Measurements from ENCODE around the gene SMYD3. TPM values are rescaled to one million over a fixed set of nuclear protein-coding genes. Genes with fewer than 3 reads are reported as not detected.

SMYD3 gene
- total RNA-seq, 1 experiment from 2014 or later = 25.5 TPM

DNA sequence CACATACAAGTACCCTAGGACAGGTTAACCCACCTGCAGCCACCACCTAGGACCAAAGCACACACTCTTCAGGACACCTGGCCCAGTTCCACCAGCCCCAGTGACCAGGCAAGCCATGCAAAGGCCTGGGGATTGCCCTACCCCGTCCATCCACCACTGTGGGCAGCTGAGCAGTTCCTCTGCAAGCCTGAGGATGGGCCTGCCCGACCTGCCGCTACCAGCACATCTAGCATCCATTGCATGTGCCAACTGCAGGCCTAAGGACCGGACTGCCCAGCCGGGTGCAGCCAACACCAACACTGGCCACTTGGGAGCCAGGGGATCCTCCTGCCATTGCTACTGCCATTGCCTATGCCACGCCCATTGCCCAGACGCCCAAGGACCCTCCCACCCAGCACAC lies 558.3 kb downstream of the SMYD3 start:
- H3K27ac Mint-ChIP-seq = peak overlapping the region in 1 of 3 experiments; percentile 28; a peak in 2 of 7 replicates
- Histone ChIP-seq H3K9ac (ENCODE audit: extremely low read depth, insufficient read length, low read length) (no peak overlapping the region), H4K91ac (ENCODE audit: insufficient read length, low read depth, low read length) (no peak overlapping the region), H3K9me3 (ENCODE audit: control insufficient read depth, low read depth, low read length) (no peaks in the 10 kb centered on the region), H4K20me1 (ENCODE audit: control insufficient read depth, insufficient read depth, insufficient read length) (no peaks in the 10 kb centered on the region), H3K18ac (ENCODE audit: insufficient read length, low read depth, low read length) (no peak overlapping the region), H2BK120ac (ENCODE audit: low read depth, low read length, poor library complexity, severe bottlenecking) (no peak overlapping the region), H2BK15ac (ENCODE audit: low read depth, low read length) (no peak overlapping the region), H3K79me1 (ENCODE audit: insufficient read depth, low read depth, low read length, poor library complexity, severe bottlenecking) (no peaks in the 10 kb centered on the region), H3K56ac (ENCODE audit: insufficient read length, low read depth, low read length) (no peak overlapping the region), H3K23ac (ENCODE audit: insufficient read length, low read depth, low read length) (no peak overlapping the region), H3T11ph (ENCODE audit: low read length) (no peak overlapping the region), H4K8ac (replicated peaks; ENCODE audit: insufficient read length, low read depth, low read length) (no peak overlapping the region), H3K4me1 (ENCODE audit: insufficient read depth, low read length) (no peaks in the 10 kb centered on the region), H2AK5ac (ENCODE audit: insufficient read length, low read length) (no peak overlapping the region), H2BK5ac (ENCODE audit: insufficient read length, low read length) (no peak overlapping the region), H3K14ac (ENCODE audit: insufficient read depth, low read length) (no peak overlapping the region; the same call in 1 of the 2 replicates), H3K79me2 (ENCODE audit: insufficient read depth, low read length) (no peaks in the 10 kb centered on the region), H3K27me3 (ENCODE audit: insufficient read depth, low read length) (no peaks in the 10 kb centered on the region), H3K27ac (ENCODE audit: insufficient read length, low read depth, low read length) (no peak overlapping the region), H3K23me2 (ENCODE audit: insufficient read length, low read depth, low read length, poor library complexity, severe bottlenecking) (no peaks in the 10 kb centered on the region), H2AFZ (ENCODE audit: low read length) (no peak overlapping the region), H2BK12ac (ENCODE audit: insufficient read length, low read depth, low read length) (no peak overlapping the region), H4K5ac (ENCODE audit: insufficient read length, low read depth, low read length) (no peak overlapping the region), H3K4me2 (ENCODE audit: insufficient read depth, insufficient read length, low read length) (no peak overlapping the region), H3K4ac (ENCODE audit: low read depth, low read length) (no peak overlapping the region), H2BK20ac (ENCODE audit: low read depth, low read length, poor library complexity, severe bottlenecking) (no peak overlapping the region)
- no peaks in the 10 kb centered on the region; the same call in 1 of the 2 replicates for H3K27me3 Mint-ChIP-seq (ENCODE audit: low read depth)
- no peak overlapping the region for H3K4me3 Mint-ChIP-seq
- H3K4me1 Mint-ChIP-seq = peaks cover 0 to 9% of the 10 kb centered on the region in 2 experiments; a peak in 3 of 4 replicates
- 0 out of 7 replicates have a peak, but pooled peaks cover 0 to 9% (median 0%) of the 10 kb centered on the region in 3 experiments for H3K36me3 Mint-ChIP-seq (ENCODE audit: insufficient read depth in 1 of 3, low read depth in 3 of 3)
- WGBS (ENCODE audit: extremely low coverage, insufficient read length, low lambda C conversion rate) = no CpG with 5 or more reads among the region's 7 CpGs
- no peak for DNase-seq
- H3K9me3 Mint-ChIP-seq = peaks cover 9 to 17% of the 10 kb centered on the region in 2 experiments; a peak in 3 of 5 replicates
- TF ChIP-seq, protein P1, sequence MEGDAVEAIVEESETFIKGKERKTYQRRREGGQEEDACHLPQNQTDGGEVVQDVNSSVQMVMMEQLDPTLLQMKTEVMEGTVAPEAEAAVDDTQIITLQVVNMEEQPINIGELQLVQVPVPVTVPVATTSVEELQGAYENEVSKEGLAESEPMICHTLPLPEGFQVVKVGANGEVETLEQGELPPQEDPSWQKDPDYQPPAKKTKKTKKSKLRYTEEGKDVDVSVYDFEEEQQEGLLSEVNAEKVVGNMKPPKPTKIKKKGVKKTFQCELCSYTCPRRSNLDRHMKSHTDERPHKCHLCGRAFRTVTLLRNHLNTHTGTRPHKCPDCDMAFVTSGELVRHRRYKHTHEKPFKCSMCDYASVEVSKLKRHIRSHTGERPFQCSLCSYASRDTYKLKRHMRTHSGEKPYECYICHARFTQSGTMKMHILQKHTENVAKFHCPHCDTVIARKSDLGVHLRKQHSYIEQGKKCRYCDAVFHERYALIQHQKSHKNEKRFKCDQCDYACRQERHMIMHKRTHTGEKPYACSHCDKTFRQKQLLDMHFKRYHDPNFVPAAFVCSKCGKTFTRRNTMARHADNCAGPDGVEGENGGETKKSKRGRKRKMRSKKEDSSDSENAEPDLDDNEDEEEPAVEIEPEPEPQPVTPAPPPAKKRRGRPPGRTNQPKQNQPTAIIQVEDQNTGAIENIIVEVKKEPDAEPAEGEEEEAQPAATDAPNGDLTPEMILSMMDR (conservative IDR thresholded peaks at IDR 0.05) = no peak

Data from H9 (cell line).